Erythroblast (primary cell): Measurements from ENCODE around the gene SIGLEC7.

Source experiments
- GATA1 ChIP-seq: IDR thresholded peaks from 2 replicates; pipeline ENCODE4 v1.6.1; 2011; ENCODE audit warnings: low read depth, mild to moderate bottlenecking, control low read depth, low read length, moderate library complexity
- POLR2A ChIP-seq: IDR thresholded peaks from 2 replicates; pipeline ENCODE4 v1.6.1; 2011; ENCODE audit warnings: mild to moderate bottlenecking, low read length

GRCh38 chr19:51135004-51135403 is 7.1 kb upstream of the SIGLEC7 start:
- TF ChIP-seq POLR2A (no peak), GATA1 (no peak)
